Heart left ventricle (tissue), 16 donors: Measurements from ENCODE around the gene NDUFS4. TPM values are rescaled to one million over a fixed set of nuclear protein-coding genes. Genes with fewer than 3 reads are reported as not detected.

Source experiments
- ATAC-seq, 4 donors: fragments of 200-7000 bp; cut with Tn5 transposase; one replicate each; pipeline ENCODE4 v1.9.1; 2020 to 2022; ENCODE audit warnings: moderate library complexity in 4 of 4, mild to moderate bottlenecking in 3 of 4, moderate number of reproducible peaks in 1 of 4
- DNase-seq, 5 donors: peaks; one replicate each; pipeline ENCODE4 v3.0.0-alpha.2; 2020
- H3K27ac ChIP-seq, 12 donors: fragments of 200-600 bp; sonication (generic) in 4 of 12; one replicate each; pipeline versions ENCODE4 v1.5.0 to v1.8.0; 2016 to 2022; ENCODE audit warnings: mild to moderate bottlenecking in 2 of 12
- H3K27me3 ChIP-seq, 9 donors: fragments of 200-600 bp; sonication (generic) in 2 of 9; one replicate each; pipeline versions ENCODE4 v1.5.1 to v1.8.0; 2016 to 2022; ENCODE audit warnings: mild to moderate bottlenecking in 3 of 9
- H3K36me3 ChIP-seq, 9 donors: fragments of 200-600 bp; sonication (generic) in 2 of 9; one replicate each; pipeline versions ENCODE4 v1.5.0 to v1.8.0; 2018 to 2022; ENCODE audit warnings: mild to moderate bottlenecking in 2 of 9
- H3K4me1 ChIP-seq, 12 donors: fragments of 200-600 bp; sonication (generic) in 4 of 12; one replicate each; pipeline versions ENCODE4 v1.5.0 to v1.8.0; 2016 to 2022; ENCODE audit warnings: mild to moderate bottlenecking in 3 of 12
- H3K4me3 ChIP-seq, 12 donors: fragments of 200-600 bp; sonication (generic) in 4 of 12; one replicate each; pipeline versions ENCODE4 v1.5.0 to v1.8.0; 2017 to 2022; ENCODE audit warnings: mild to moderate bottlenecking in 9 of 12, moderate library complexity in 4 of 12
- H3K9me3 ChIP-seq, 12 donors: fragments of 200-600 bp; sonication (generic) in 4 of 12; one replicate each; pipeline versions ENCODE4 v1.5.0 to v1.8.0; 2016 to 2022; ENCODE audit warnings: mild to moderate bottlenecking in 1 of 12
- POLR2A ChIP-seq, 2 donors: fragments of 450-650 bp; IDR thresholded peaks; one replicate each; pipeline ENCODE4 v1.6.1; 2017; ENCODE audit warnings: antibody characterized with exemption in 2 of 2, mild to moderate bottlenecking in 2 of 2, moderate library complexity in 2 of 2
- WGBS, 4 donors: extraction: QIAGEN DNeasy Blood & Tissue Kit in 2 of 4; methylation state at CpG; one replicate each; pipeline versions ENCODE4 v1.1.5 to v1.1.7; 2013 to 2018; 5-methylcytosine and 5-hydroxymethylcytosine counted together
- intact Hi-C, 10 donors: fragments of 100-400 bp; cut with DNase I; formaldehyde crosslinking; loops; one replicate each; pipeline versions ENCODE4 v1.11.1 to v1.14.2; 2022
- polyA plus RNA-seq, 2 donors: library from polyadenylated mRNA; stranded (reverse); fragments of 200-250 nt; gene quantifications; one replicate each; pipeline ENCODE4 v1.2.3, GENCODE V29; 2013
- total RNA-seq, 9 donors: library from RNA; depleted of rRNA in 2 of 9; stranded (reverse); fragments of >200 nt in 2 of 9; fragmentation: NEBNext Ultra II Directional in 3 of 9; extraction: Animal tissue kit (Norgen Biotek cat#: 25700) in 3 of 9; gene quantifications; one replicate each; pipeline versions ENCODE4 v1.1.0 to v1.2.4, GENCODE V29; 2016 to 2023
- TF ChIP-seq, protein P1 (sequence below), 12 donors: fragments of 200-600 bp; sonication (generic) in 4 of 12; IDR thresholded peaks; one replicate each; pipeline versions ENCODE4 v1.5.0 to v1.8.0; 2018 to 2022; ENCODE audit warnings: antibody characterized with exemption in 12 of 12, mild to moderate bottlenecking in 5 of 12
- donor health status: ischemic (EF 13 %, LVEDD 7.1; RV severe dilation, severe dysfunction).
- donor health status: healthy with polysubstance abuse.
- donor health status: DM: no; HTN: yes; CAD: no.
- donor health status: DM: no; HTN: no; CAD: no.
- donor health status: ischemic (EF 25% LVEDD 6.9; RV normal size, moderate dysfunction).
- donor health status: ischemic (EF 25% LVEDD 5.7; RV mildly dilated, moderate dysfunction).
- donor health status: healthy.
- donor health status: DM: yes; HTN: yes; CAD: no.
- donor health status: ischemic (EF 35%, LVEDD 5.7; RV mildly dilated, moderate dysfunction).
- donor health status: nonischemic (EF 11% LVEDD 7.7; RV severe dilation, severe dysfunction).
- donor health status: DM: yes; HTN: yes; CAD: no.
- donor health status: PGD.
- donor health status: ischemic (EF 29% LVEDD 5.4; RV normal size, mild dysfunction).
- donor health status: nonischemic (EF 23%, LVEDD 6.1; RV moderate dilation, normal function).

The NDUFS4 gene
- total and polyA plus RNA-seq, 11 donors: 109 to 259 (median 185) TPM

DNA sequence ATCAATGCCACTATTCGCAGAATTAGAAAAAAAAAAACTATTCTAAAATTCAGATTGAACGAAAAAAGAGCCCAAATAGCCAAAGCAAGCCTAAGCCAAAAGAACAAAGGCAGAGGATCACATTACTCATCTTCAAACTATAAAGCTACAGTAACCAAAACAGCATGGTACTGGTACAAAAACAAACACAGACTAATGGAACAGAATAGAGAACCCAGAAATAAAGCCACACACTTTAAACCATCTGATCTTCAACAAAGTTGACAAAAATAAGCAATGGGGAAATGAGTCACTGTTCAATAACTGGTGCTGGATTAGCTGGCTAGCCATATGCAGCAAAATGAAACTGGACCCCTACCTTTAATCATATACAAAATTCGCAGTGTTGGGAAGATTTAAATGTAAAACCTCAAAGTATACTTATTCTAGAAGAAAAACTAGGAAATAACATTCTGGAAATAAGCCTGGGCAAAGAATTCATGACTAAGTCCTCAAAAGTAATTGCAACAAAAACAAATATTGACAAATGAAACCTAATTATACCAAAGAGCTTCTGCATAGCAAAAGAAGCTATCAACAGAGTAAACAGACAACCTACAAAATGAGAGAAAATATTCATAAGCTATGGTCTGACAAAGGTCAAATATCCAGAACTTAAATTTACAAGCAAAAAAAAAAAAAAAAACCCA lies 153.7 kb downstream of the NDUFS4 start:
- H3K36me3 ChIP-seq: no peaks in the 10 kb centered on the region
- intact Hi-C loops: no loop called here
- H3K9me3 ChIP-seq: peaks cover 0 to 35% (median 12%) of the 10 kb centered on the region in 12 donors
- H3K27ac ChIP-seq: no peak overlapping the region
- H3K27me3 ChIP-seq: no peaks in the 10 kb centered on the region
- no peak for DNase-seq
- H3K4me3 ChIP-seq: no peak overlapping the region
- TF ChIP-seq, protein P1, sequence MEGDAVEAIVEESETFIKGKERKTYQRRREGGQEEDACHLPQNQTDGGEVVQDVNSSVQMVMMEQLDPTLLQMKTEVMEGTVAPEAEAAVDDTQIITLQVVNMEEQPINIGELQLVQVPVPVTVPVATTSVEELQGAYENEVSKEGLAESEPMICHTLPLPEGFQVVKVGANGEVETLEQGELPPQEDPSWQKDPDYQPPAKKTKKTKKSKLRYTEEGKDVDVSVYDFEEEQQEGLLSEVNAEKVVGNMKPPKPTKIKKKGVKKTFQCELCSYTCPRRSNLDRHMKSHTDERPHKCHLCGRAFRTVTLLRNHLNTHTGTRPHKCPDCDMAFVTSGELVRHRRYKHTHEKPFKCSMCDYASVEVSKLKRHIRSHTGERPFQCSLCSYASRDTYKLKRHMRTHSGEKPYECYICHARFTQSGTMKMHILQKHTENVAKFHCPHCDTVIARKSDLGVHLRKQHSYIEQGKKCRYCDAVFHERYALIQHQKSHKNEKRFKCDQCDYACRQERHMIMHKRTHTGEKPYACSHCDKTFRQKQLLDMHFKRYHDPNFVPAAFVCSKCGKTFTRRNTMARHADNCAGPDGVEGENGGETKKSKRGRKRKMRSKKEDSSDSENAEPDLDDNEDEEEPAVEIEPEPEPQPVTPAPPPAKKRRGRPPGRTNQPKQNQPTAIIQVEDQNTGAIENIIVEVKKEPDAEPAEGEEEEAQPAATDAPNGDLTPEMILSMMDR (IDR thresholded peaks at IDR 0.05): no peak
- no peak for TF ChIP-seq POLR2A (IDR thresholded peaks at IDR 0.05)
- WGBS, 4 donors: 85 to 90% (median 85%) methylated on average over 3 of the region's 3 CpGs
- H3K4me1 ChIP-seq: no peaks in the 10 kb centered on the region
- ATAC-seq: no peak

DNA sequence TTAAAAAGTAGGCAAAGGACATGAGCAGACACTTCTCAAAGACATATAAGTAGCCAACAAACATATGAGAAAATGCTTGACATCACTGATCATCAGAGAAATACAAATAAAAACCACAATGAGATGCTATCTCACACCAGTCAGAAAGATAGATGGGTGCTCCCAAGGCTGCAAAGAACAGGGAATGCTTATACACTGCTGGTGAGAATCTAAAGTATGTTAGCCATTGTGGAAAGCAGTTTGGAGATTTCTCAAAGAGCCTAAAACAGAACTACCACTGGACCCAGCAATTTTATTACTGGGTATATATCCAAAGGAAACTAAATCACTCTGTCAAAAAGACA lies 154.2 kb downstream of the NDUFS4 start:
- peaks cover 0 to 33% (median 12%) of the 10 kb centered on the region in 12 donors for H3K9me3 ChIP-seq
- no peak for ATAC-seq
- no peak overlapping the region for H3K4me3 ChIP-seq
- H3K36me3 ChIP-seq: no peaks in the 10 kb centered on the region
- TF ChIP-seq, protein P1 (IDR thresholded peaks at IDR 0.05): no peak
- TF ChIP-seq POLR2A (IDR thresholded peaks at IDR 0.05): no peak
- H3K27ac ChIP-seq: no peak overlapping the region
- no peak for DNase-seq
- H3K4me1 ChIP-seq: no peaks in the 10 kb centered on the region
- intact Hi-C loops: no loop called here
- H3K27me3 ChIP-seq: no peaks in the 10 kb centered on the region

DNA sequence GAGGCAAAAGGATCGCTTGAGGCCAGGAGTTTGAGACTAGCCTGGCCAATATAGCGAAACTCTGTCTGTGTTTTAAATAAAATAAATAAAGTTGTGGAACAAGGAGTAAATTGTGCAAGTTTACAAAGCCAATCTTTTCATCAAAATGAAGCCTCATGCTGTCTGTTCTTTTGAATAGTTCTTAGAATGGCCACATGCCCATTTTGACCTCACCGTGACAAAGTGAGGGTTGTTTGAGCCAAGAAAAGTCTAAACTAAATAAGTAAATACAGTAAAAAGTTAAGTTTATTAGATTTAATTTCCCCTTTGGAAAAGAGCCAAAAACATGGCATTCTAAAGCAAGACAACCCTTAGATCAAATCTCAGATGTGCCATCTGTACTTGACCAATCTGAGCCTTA lies 165.7 kb downstream of the NDUFS4 start:
- intact Hi-C loops: no loop called here
- DNase-seq (no peak), ATAC-seq (no peak)
- Histone ChIP-seq H3K27me3 (no peaks in the 10 kb centered on the region), H3K9me3 (peaks cover 0 to 5% (median 0%) of the 10 kb centered on the region in 12 donors), H3K27ac (no peak overlapping the region), H3K4me1 (peaks cover 0 to 4% (median 0%) of the 10 kb centered on the region in 12 donors), H3K36me3 (no peaks in the 10 kb centered on the region), H3K4me3 (no peak overlapping the region)
- TF ChIP-seq, protein P1 (IDR thresholded peaks at IDR 0.05): no peak
- WGBS, 4 donors: 80 to 94% (median 90%) methylated on average over 3 of the region's 3 CpGs

DNA sequence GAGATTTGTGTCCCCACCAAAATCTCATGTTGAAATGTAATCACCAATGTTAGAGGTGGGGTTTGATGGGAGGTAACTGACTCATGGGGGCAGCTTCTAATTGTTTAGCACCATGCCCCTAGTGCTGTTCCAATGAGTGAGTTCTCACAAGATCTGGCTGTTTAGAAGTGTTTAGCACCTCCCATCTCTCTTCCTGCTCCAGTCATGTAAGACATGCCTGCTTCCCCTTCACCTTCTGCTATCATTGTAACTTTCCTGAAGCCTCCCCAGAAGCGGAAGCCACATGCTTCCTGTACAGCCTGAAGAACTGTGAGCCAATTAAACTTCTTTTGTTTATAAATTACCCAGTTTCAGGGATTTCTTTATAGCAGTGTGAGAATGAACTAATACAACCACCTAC lies 170.5 kb downstream of the NDUFS4 start:
- Histone ChIP-seq H3K4me1 (peaks cover 0 to 8% (median 0%) of the 10 kb centered on the region in 12 donors), H3K9me3 (peaks cover 0 to 5% (median 0%) of the 10 kb centered on the region in 12 donors), H3K4me3 (no peak overlapping the region), H3K36me3 (no peaks in the 10 kb centered on the region), H3K27ac (peak overlapping the region in 2 of 12 donors; percentile 6 to 29), H3K27me3 (no peaks in the 10 kb centered on the region)
- no peak for TF ChIP-seq POLR2A (IDR thresholded peaks at IDR 0.05)
- TF ChIP-seq, protein P1 (IDR thresholded peaks at IDR 0.05): no peak
- intact Hi-C loops: no loop called here
- 31 to 57% (median 44%) methylated on average over 1 of the region's 1 CpG for WGBS, 4 donors
- DNase-seq (peak in 1 of 5 donors; percentile 14), ATAC-seq (peak in 3 of 4 donors; percentile 49 to 94 (median 71))

Other genes starting within 250 kb of the NDUFS4 start
- 1 to 10 TPM in 6 of 9 donors, under 1 TPM in 3; 0.50 to 4.8 (median 2.0) TPM for gene FST, start 80.0 kb upstream of the NDUFS4 start, total RNA-seq
- gene FST, start 80.0 kb upstream of the NDUFS4 start, polyA plus RNA-seq: 1 to 10 TPM in 1 of 2 donors, under 1 TPM in 1; 0.22 to 2.8 TPM